Loucy (cell line): ENCODE measurements around the gene RANBP9.

Experiments used
- H2AFZ ChIP-seq: fragments of 200-600 bp; sonication (generic); 2 replicates; pipeline ENCODE4 v1.6.0; 2016; ENCODE audit warnings: antibody characterized with exemption, mild to moderate bottlenecking, low read length, moderate library complexity
- H3F3A ChIP-seq: fragments of 200-600 bp; 2 replicates; pipeline ENCODE4 v1.6.0; 2016; ENCODE audit warnings: antibody characterized with exemption, low read depth, mild to moderate bottlenecking
- H3K27me3 ChIP-seq: fragments of 200-600 bp; sonication (generic); 2 replicates; pipeline ENCODE4 v1.6.1; 2014; ENCODE audit warnings: low read length, mild to moderate bottlenecking; ENCODE audit not compliant: insufficient read depth, poor library complexity, severe bottlenecking
- H3K36me3 ChIP-seq: fragments of 200-600 bp; sonication (generic); 2 replicates; pipeline ENCODE4 v1.6.1; 2016; ENCODE audit warnings: low read length; ENCODE audit not compliant: insufficient read depth
- H3K4me1 ChIP-seq: fragments of 200-600 bp; sonication (generic); 2 replicates; pipeline ENCODE4 v1.5.1; 2014; ENCODE audit warnings: low read length, mild to moderate bottlenecking; ENCODE audit not compliant: insufficient read depth, poor library complexity, severe bottlenecking
- H3K4me2 ChIP-seq: fragments of 200-600 bp; sonication (generic); 2 replicates; pipeline ENCODE4 v1.6.0; 2014; ENCODE audit warnings: antibody characterized with exemption, low read length, low read depth, mild to moderate bottlenecking; ENCODE audit not compliant: poor library complexity, severe bottlenecking
- H3K4me3 ChIP-seq: fragments of 200-600 bp; sonication (generic); 2 replicates; pipeline ENCODE4 v1.5.1; 2014; ENCODE audit warnings: low read length, mild to moderate bottlenecking, mixed read lengths; ENCODE audit not compliant: poor library complexity, severe bottlenecking
- H3K79me2 ChIP-seq: fragments of 200-600 bp; sonication (generic); 2 replicates; pipeline ENCODE4 v1.6.1; 2014; ENCODE audit warnings: low read length; ENCODE audit not compliant: insufficient read depth
- H3K9ac ChIP-seq: fragments of 200-600 bp; sonication (generic); 2 replicates; pipeline ENCODE4 v1.6.0; 2014; ENCODE audit warnings: mild to moderate bottlenecking, low read depth, low read length, moderate library complexity; ENCODE audit not compliant: poor library complexity, severe bottlenecking
- H3K9me2 ChIP-seq: fragments of 200-600 bp; sonication (generic); replicated peaks from 2 replicates; pipeline ENCODE4 v1.6.1; 2016; ENCODE audit warnings: low read depth, low read length, mixed read lengths
- H3K9me3 ChIP-seq: fragments of 200-600 bp; sonication (generic); 2 replicates; pipeline ENCODE4 v1.6.1; 2014; ENCODE audit warnings: mild to moderate bottlenecking, antibody characterized with exemption, low read length, low read depth; ENCODE audit not compliant: insufficient read depth
- H4K20me1 ChIP-seq: fragments of 200-600 bp; sonication (generic); 2 replicates; pipeline ENCODE4 v1.6.0; 2014; ENCODE audit warnings: antibody characterized with exemption, low read length, mild to moderate bottlenecking; ENCODE audit not compliant: insufficient read depth, poor library complexity, severe bottlenecking
- CTCF ChIP-seq: fragments of 200-600 bp; sonication (generic); conservative IDR thresholded peaks from 2 replicates; pipeline ENCODE4 v1.5.1; 2014; ENCODE audit warnings: mild to moderate bottlenecking, antibody characterized with exemption, low read length
- EZH2phosphoT487 ChIP-seq: fragments of 200-600 bp; IDR thresholded peaks from 2 replicates; pipeline ENCODE4 v1.6.1; 2018; ENCODE audit warnings: antibody characterized with exemption, mild to moderate bottlenecking, moderate library complexity, borderline replicate concordance

Gene RANBP9

GRCh38 chr6:13703496-13703895 is 8.1 kb downstream of the RANBP9 start:
- Histone ChIP-seq H4K20me1 (peaks cover 79% of the 10 kb centered on the region), H3K4me1 (peaks cover 51% of the 10 kb centered on the region), H3K79me2 (peaks cover 100% of the 10 kb centered on the region), H3K27me3 (no peaks in the 10 kb centered on the region), H3K4me2 (peak overlapping the region; percentile 47), H3K9me2 (no peaks in the 10 kb centered on the region), H3K9me3 (no peaks in the 10 kb centered on the region), H2AFZ (no peak overlapping the region), H3F3A (no peaks in the 10 kb centered on the region), H3K9ac (no peak overlapping the region), H3K36me3 (0 out of 2 replicates have a peak, but pooled peaks cover 5% of the 10 kb centered on the region), H3K4me3 (peak overlapping the region; percentile 32)
- no peak for TF ChIP-seq EZH2phosphoT487

- Histone ChIP-seq H4K20me1 (peaks cover 79% of the 10 kb centered on the region), H3K36me3 (0 out of 2 replicates have a peak, but pooled peaks cover 7% of the 10 kb centered on the region), H3F3A (no peaks in the 10 kb centered on the region), H3K4me2 (peak overlapping the region; percentile 47), H3K9me3 (no peaks in the 10 kb centered on the region), H3K4me3 (peak overlapping the region; percentile 32), H3K79me2 (peaks cover 100% of the 10 kb centered on the region), H3K4me1 (peaks cover 49% of the 10 kb centered on the region), H3K9ac (no peak overlapping the region), H3K9me2 (no peaks in the 10 kb centered on the region), H2AFZ (no peak overlapping the region), H3K27me3 (no peaks in the 10 kb centered on the region)
- TF ChIP-seq EZH2phosphoT487: no peak
- TF ChIP-seq CTCF: no peak
Observed at GRCh38 chr6:13702809-13703302, 8.8 kb downstream of the RANBP9 start.

GRCh38 chr6:13700232-13700631 is 11.4 kb downstream of the RANBP9 start:
- H3K9me2 ChIP-seq: no peaks in the 10 kb centered on the region
- H3K9me3 ChIP-seq: no peaks in the 10 kb centered on the region
- H3K4me3 ChIP-seq: no peak overlapping the region
- no peaks in the 10 kb centered on the region for H3F3A ChIP-seq
- H3K79me2 ChIP-seq: peaks cover 100% of the 10 kb centered on the region
- H3K36me3 ChIP-seq: peaks cover 25% of the 10 kb centered on the region; the same call in 1 of the 2 replicates
- peaks cover 53% of the 10 kb centered on the region for H3K4me1 ChIP-seq
- no peak for TF ChIP-seq CTCF
- TF ChIP-seq EZH2phosphoT487: no peak
- peaks cover 92% of the 10 kb centered on the region for H4K20me1 ChIP-seq
- no peaks in the 10 kb centered on the region for H3K27me3 ChIP-seq
- H3K4me2 ChIP-seq: peak overlapping the region; percentile 27
- H2AFZ ChIP-seq: no peak overlapping the region
- no peak overlapping the region for H3K9ac ChIP-seq

- peaks cover 100% of the 10 kb centered on the region for H3K79me2 ChIP-seq
- H3K9ac ChIP-seq: no peak overlapping the region
- H3K9me3 ChIP-seq: no peaks in the 10 kb centered on the region
- H4K20me1 ChIP-seq: peaks cover 83% of the 10 kb centered on the region
- no peaks in the 10 kb centered on the region for H3K27me3 ChIP-seq
- peaks cover 33% of the 10 kb centered on the region; the same call in 1 of the 2 replicates for H3K36me3 ChIP-seq
- H3K9me2 ChIP-seq: no peaks in the 10 kb centered on the region
- peak overlapping the region; percentile 51 for H3K4me2 ChIP-seq
- no peak overlapping the region for H2AFZ ChIP-seq
- no peak for TF ChIP-seq CTCF
- TF ChIP-seq EZH2phosphoT487: no peak
- peaks cover 46% of the 10 kb centered on the region for H3K4me1 ChIP-seq
- H3K4me3 ChIP-seq: no peak overlapping the region
- no peaks in the 10 kb centered on the region for H3F3A ChIP-seq
Observed at GRCh38 chr6:13698715-13699114, 12.9 kb downstream of the RANBP9 start.
